H9 (cell line): ENCODE measurements around the gene MDK. TPM values are rescaled to one million over a fixed set of nuclear protein-coding genes. Genes with fewer than 3 reads are reported as not detected.

Experiments
- DNase-seq: peaks from one replicate; pipeline ENCODE4 v3.0.0-alpha.2; 2017
- H2AFZ ChIP-seq: one replicate; pipeline ENCODE4 v1.6.1; 2013; ENCODE audit warnings: mild to moderate bottlenecking, low read length, control low read depth, moderate library complexity
- H2AK5ac ChIP-seq: 2 replicates; pipeline ENCODE4 v1.6.1; 2013; ENCODE audit warnings: low read length, control low read depth, mixed read lengths; ENCODE audit not compliant: insufficient read length
- H2BK120ac ChIP-seq: one replicate; pipeline ENCODE4 v1.6.1; 2013; ENCODE audit warnings: low read depth, mild to moderate bottlenecking, low read length, control low read depth, inconsistent platforms; ENCODE audit not compliant: poor library complexity, severe bottlenecking
- H2BK12ac ChIP-seq: 2 replicates; pipeline ENCODE4 v1.6.1; 2013; ENCODE audit warnings: low read length, control low read depth, mixed read lengths, low read depth; ENCODE audit not compliant: insufficient read length
- H2BK15ac ChIP-seq: 2 replicates; pipeline ENCODE4 v1.6.1; 2013; ENCODE audit warnings: low read depth, low read length, control low read depth
- H2BK20ac ChIP-seq: one replicate; pipeline ENCODE4 v1.6.1; 2013; ENCODE audit warnings: low read depth, mild to moderate bottlenecking, low read length, control low read depth, inconsistent platforms; ENCODE audit not compliant: poor library complexity, severe bottlenecking
- H2BK5ac ChIP-seq: 2 replicates; pipeline ENCODE4 v1.6.1; 2013; ENCODE audit warnings: low read length, control low read depth, mixed read lengths; ENCODE audit not compliant: insufficient read length
- H3K14ac ChIP-seq: 2 replicates; pipeline ENCODE4 v1.6.1; 2013; ENCODE audit warnings: low read length, control low read depth; ENCODE audit not compliant: insufficient read depth
- H3K18ac ChIP-seq: 2 replicates; pipeline ENCODE4 v1.6.1; 2013; ENCODE audit warnings: low read depth, mild to moderate bottlenecking, mixed read lengths, low read length, control low read depth; ENCODE audit not compliant: insufficient read length
- H3K23ac ChIP-seq: 2 replicates; pipeline ENCODE4 v1.6.1; 2013; ENCODE audit warnings: low read length, control low read depth, mixed read lengths, low read depth; ENCODE audit not compliant: insufficient read length
- H3K23me2 ChIP-seq: 2 replicates; pipeline ENCODE4 v1.6.1; 2013; ENCODE audit warnings: low read depth, mild to moderate bottlenecking, mixed read lengths, low read length, control low read depth; ENCODE audit not compliant: insufficient read length, poor library complexity, severe bottlenecking
- H3K27ac ChIP-seq: 2 replicates; pipeline ENCODE4 v1.5.1; 2013; ENCODE audit warnings: low read length, control low read depth, mixed read lengths, low read depth; ENCODE audit not compliant: insufficient read length
- H3K27me3 ChIP-seq: 2 replicates; pipeline ENCODE4 v1.6.1; 2013; ENCODE audit warnings: low read length, control low read depth, inconsistent platforms; ENCODE audit not compliant: insufficient read depth
- H3K4ac ChIP-seq: 2 replicates; pipeline ENCODE4 v1.6.1; 2013; ENCODE audit warnings: low read depth, mild to moderate bottlenecking, control low read depth, inconsistent platforms, low read length, moderate library complexity
- H3K4me1 ChIP-seq: 2 replicates; pipeline ENCODE4 v1.6.1; 2013; ENCODE audit warnings: low read length, control low read depth, inconsistent platforms; ENCODE audit not compliant: insufficient read depth
- H3K4me2 ChIP-seq: 2 replicates; pipeline ENCODE4 v1.6.1; 2013; ENCODE audit warnings: low read length, control low read depth, mixed read lengths; ENCODE audit not compliant: insufficient read length, insufficient read depth
- H3K56ac ChIP-seq: 2 replicates; pipeline ENCODE4 v1.6.1; 2013; ENCODE audit warnings: low read depth, mild to moderate bottlenecking, mixed read lengths, low read length, control low read depth; ENCODE audit not compliant: insufficient read length
- H3K79me1 ChIP-seq: 2 replicates; pipeline ENCODE4 v1.6.1; 2013; ENCODE audit warnings: low read depth, mild to moderate bottlenecking, moderate library complexity, low read length, control low read depth, inconsistent platforms; ENCODE audit not compliant: insufficient read depth, poor library complexity, severe bottlenecking
- H3K79me2 ChIP-seq: 2 replicates; pipeline ENCODE4 v1.6.1; 2013; ENCODE audit warnings: low read length, control low read depth, inconsistent platforms; ENCODE audit not compliant: insufficient read depth
- H3K9ac ChIP-seq: 2 replicates; pipeline ENCODE4 v1.6.1; 2013; ENCODE audit warnings: low read length, control low read depth, mixed read lengths; ENCODE audit not compliant: insufficient read length; ENCODE audit errors: extremely low read depth
- H3K9me3 ChIP-seq: one replicate; pipeline ENCODE4 v1.6.1; 2013; ENCODE audit warnings: low read depth, low read length, inconsistent platforms; ENCODE audit not compliant: control insufficient read depth
- H3T11ph ChIP-seq: one replicate; pipeline ENCODE4 v1.6.1; 2013; ENCODE audit warnings: mild to moderate bottlenecking, low read length, control low read depth, inconsistent platforms
- H4K20me1 ChIP-seq: one replicate; pipeline ENCODE4 v1.6.1; 2013; ENCODE audit not compliant: control insufficient read depth, insufficient read length, insufficient read depth
- H4K5ac ChIP-seq: 2 replicates; pipeline ENCODE4 v1.6.1; 2013; ENCODE audit warnings: low read depth, mild to moderate bottlenecking, mixed read lengths, low read length, control low read depth; ENCODE audit not compliant: insufficient read length
- H4K8ac ChIP-seq: replicated peaks from 2 replicates; pipeline ENCODE4 v1.6.1; 2013; ENCODE audit warnings: low read length, control low read depth, mixed read lengths, low read depth; ENCODE audit not compliant: insufficient read length
- H4K91ac ChIP-seq: 2 replicates; pipeline ENCODE4 v1.6.1; 2013; ENCODE audit warnings: low read depth, mild to moderate bottlenecking, moderate library complexity, mixed read lengths, low read length, control low read depth; ENCODE audit not compliant: insufficient read length
- H3K27ac Mint-ChIP-seq, 3 experiments: 2 replicates in 2 of 3; 3 replicates in 1 of 3; pipeline ENCODE4 v1.8.0; 2020 to 2021; ENCODE audit warnings: mixed read lengths in 3 of 3, mild to moderate bottlenecking in 1 of 3, moderate library complexity in 1 of 3
- H3K27me3 Mint-ChIP-seq: 2 replicates; pipeline ENCODE4 v1.8.0; 2021; ENCODE audit warnings: low read depth, mild to moderate bottlenecking, moderate library complexity, mixed read lengths
- H3K36me3 Mint-ChIP-seq, 3 experiments: 2 replicates in 2 of 3; 3 replicates in 1 of 3; pipeline ENCODE4 v1.8.0; 2020 to 2021; ENCODE audit warnings: low read depth in 3 of 3, mixed read lengths in 3 of 3; ENCODE audit not compliant: insufficient read depth in 1 of 3
- H3K4me1 Mint-ChIP-seq, 2 experiments: 2 replicates each; pipeline ENCODE4 v1.8.0; 2020; ENCODE audit warnings: mixed read lengths in 2 of 2
- H3K4me3 Mint-ChIP-seq, 2 experiments: 2 replicates in 1 of 2; 3 replicates in 1 of 2; pipeline ENCODE4 v1.8.0; 2020 to 2021; ENCODE audit warnings: mild to moderate bottlenecking in 2 of 2, mixed read lengths in 2 of 2, moderate library complexity in 1 of 2
- H3K9me3 Mint-ChIP-seq, 2 experiments: 2 replicates in 1 of 2; 3 replicates in 1 of 2; pipeline ENCODE4 v1.8.0; 2020; ENCODE audit warnings: mild to moderate bottlenecking in 2 of 2, mixed read lengths in 2 of 2, moderate library complexity in 1 of 2
- WGBS: extraction: QIAGEN DNeasy Blood & Tissue Kit; methylation state at CpG from one replicate; pipeline ENCODE4 v1.1.7; 2013; ENCODE audit warnings: missing lambda C conversion rate, low lambda C conversion rate, mixed read lengths; ENCODE audit not compliant: insufficient read length; ENCODE audit errors: extremely low coverage; 5-methylcytosine and 5-hydroxymethylcytosine counted together
- total RNA-seq: library from RNA; stranded (reverse); gene quantifications from 2 replicates; pipeline ENCODE4 v1.2.1, GENCODE V29; 2021
- TF ChIP-seq, protein P1 (sequence below): fragments of 200-600 bp; sonication (generic); conservative IDR thresholded peaks from 3 replicates; pipeline ENCODE4 v1.8.0; 2021; ENCODE audit warnings: antibody characterized with exemption, mild to moderate bottlenecking

The MDK gene
- total RNA-seq, 1 experiment from 2014 or later, result 392 TPM

DNA sequence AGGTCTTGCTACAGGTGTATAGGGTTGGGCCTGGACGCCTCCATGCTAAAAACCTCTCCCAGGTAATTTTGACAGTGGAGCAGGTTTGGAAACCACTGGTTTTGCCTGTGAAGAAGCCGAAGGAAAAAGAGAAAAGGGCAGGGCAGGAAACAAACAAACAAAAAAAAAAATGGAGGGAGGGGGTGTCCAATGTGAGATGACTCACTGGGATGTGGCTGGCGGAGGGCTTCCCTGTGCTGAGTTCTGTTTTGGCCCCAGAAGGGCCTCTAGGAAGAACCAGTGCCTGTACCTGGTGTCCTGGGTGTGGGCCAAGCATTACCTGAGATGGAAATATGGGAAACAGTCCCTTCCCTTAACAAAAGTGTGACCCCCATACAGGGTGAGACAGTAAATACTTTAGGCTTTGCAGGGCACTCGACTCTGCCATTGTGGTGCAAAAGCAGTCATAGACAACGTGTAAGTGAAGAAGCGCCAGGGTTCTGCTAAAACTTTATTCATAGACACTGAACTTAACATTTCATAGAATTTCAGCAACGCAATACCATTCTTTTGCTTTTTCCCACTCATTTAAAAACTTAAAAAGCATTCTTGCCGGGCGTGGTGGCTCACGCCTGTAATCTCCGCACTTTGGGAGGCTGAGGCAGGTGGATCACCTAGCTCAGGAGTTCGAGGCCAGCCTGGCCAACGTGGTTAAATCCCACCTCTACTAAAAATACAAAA lies 43.7 kb upstream of the MDK start:
- no CpG with 5 or more reads among the region's 13 CpGs for WGBS
- H3K4me2 ChIP-seq, result no peak overlapping the region
- H3K27ac Mint-ChIP-seq, result peak overlapping the region; percentile 51 to 98 (median 98); a peak in 6 of 7 replicates

More for the DNA sequence above, 43.7 kb upstream of the MDK start:
- Histone ChIP-seq H3K9ac (no peak overlapping the region), H2BK5ac (no peak overlapping the region), H3K18ac (no peak overlapping the region), H3K9me3 (no peaks in the 10 kb centered on the region), H2BK12ac (no peak overlapping the region), H3K23me2 (peaks cover 7% of the 10 kb centered on the region), H2BK120ac (no peak overlapping the region), H3K4ac (no peak overlapping the region), H2AK5ac (no peak overlapping the region), H2BK20ac (no peak overlapping the region), H3K14ac (no peak overlapping the region), H2AFZ (no peak overlapping the region), H3K23ac (no peak overlapping the region), H4K91ac (no peak overlapping the region), H4K20me1 (no peaks in the 10 kb centered on the region), H2BK15ac (no peak overlapping the region), H3K79me2 (no peaks in the 10 kb centered on the region), H3K4me1 (peaks cover 32% of the 10 kb centered on the region), H3T11ph (no peak overlapping the region), H4K8ac (no peak overlapping the region), H3K27ac (no peak overlapping the region), H4K5ac (no peak overlapping the region), H3K56ac (no peak overlapping the region), H3K27me3 (peaks cover 6% of the 10 kb centered on the region; the same call in 1 of the 2 replicates), H3K79me1 (no peaks in the 10 kb centered on the region)
- TF ChIP-seq, protein P1, sequence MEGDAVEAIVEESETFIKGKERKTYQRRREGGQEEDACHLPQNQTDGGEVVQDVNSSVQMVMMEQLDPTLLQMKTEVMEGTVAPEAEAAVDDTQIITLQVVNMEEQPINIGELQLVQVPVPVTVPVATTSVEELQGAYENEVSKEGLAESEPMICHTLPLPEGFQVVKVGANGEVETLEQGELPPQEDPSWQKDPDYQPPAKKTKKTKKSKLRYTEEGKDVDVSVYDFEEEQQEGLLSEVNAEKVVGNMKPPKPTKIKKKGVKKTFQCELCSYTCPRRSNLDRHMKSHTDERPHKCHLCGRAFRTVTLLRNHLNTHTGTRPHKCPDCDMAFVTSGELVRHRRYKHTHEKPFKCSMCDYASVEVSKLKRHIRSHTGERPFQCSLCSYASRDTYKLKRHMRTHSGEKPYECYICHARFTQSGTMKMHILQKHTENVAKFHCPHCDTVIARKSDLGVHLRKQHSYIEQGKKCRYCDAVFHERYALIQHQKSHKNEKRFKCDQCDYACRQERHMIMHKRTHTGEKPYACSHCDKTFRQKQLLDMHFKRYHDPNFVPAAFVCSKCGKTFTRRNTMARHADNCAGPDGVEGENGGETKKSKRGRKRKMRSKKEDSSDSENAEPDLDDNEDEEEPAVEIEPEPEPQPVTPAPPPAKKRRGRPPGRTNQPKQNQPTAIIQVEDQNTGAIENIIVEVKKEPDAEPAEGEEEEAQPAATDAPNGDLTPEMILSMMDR, result no peak
- peak overlapping the region in 1 of 2 experiments; percentile 64; a peak in 1 of 5 replicates for H3K4me3 Mint-ChIP-seq
- H3K4me1 Mint-ChIP-seq, result peaks cover 69 to 89% of the 10 kb centered on the region in 2 experiments
- no peaks in the 10 kb centered on the region; a peak in 1 of 7 replicates for H3K36me3 Mint-ChIP-seq
- no peak for DNase-seq
- peaks cover 25% of the 10 kb centered on the region for H3K27me3 Mint-ChIP-seq
- no peaks in the 10 kb centered on the region for H3K9me3 Mint-ChIP-seq
